WTC11 (cell line): ENCODE results near the gene NCS1.

Source experiments
- E2F1 ChIP-seq: sonication (generic); formaldehyde crosslinking; IDR thresholded peaks from 2 replicates; pipeline ENCODE4 v1.8.0; 2022; ENCODE audit warnings: mild to moderate bottlenecking, missing genetic modification reagents
- E2F5 ChIP-seq: sonication (generic); formaldehyde crosslinking; IDR thresholded peaks from 2 replicates; pipeline ENCODE4 v1.8.1; 2022; ENCODE audit warnings: mild to moderate bottlenecking, moderate library complexity, missing genetic modification reagents
- ZNF263 ChIP-seq: sonication (generic); formaldehyde crosslinking; IDR thresholded peaks from 2 replicates; pipeline ENCODE4 v1.8.1; 2022; ENCODE audit warnings: low read depth, mild to moderate bottlenecking, moderate library complexity, missing genetic modification reagents
- TF ChIP-seq, protein P1 (sequence below): sonication (generic); formaldehyde crosslinking; IDR thresholded peaks from 2 replicates; pipeline ENCODE4 v1.8.0; 2022; ENCODE audit warnings: mild to moderate bottlenecking, missing genetic modification reagents
- TF ChIP-seq, protein P2 (sequence below): fragments of 200-600 bp; IDR thresholded peaks from 2 replicates; pipeline ENCODE4 v1.8.0; 2022; ENCODE audit warnings: antibody characterized with exemption
- TF ChIP-seq, protein P3 (sequence below): sonication (generic); formaldehyde crosslinking; IDR thresholded peaks from 2 replicates; pipeline ENCODE4 v1.8.1; 2023; ENCODE audit warnings: mild to moderate bottlenecking, moderate library complexity, missing genetic modification reagents
- TF ChIP-seq, protein P4 (sequence below): sonication (generic); formaldehyde crosslinking; IDR thresholded peaks from 2 replicates; pipeline ENCODE4 v1.8.1; 2022; ENCODE audit warnings: low read depth, missing genetic modification reagents, borderline replicate concordance
- TF ChIP-seq, protein P5 (sequence below): sonication (generic); formaldehyde crosslinking; IDR thresholded peaks from 2 replicates; pipeline ENCODE4 v1.8.0; 2022; ENCODE audit warnings: mild to moderate bottlenecking, missing genetic modification reagents
- TF ChIP-seq, protein P6 (sequence below): sonication (generic); formaldehyde crosslinking; IDR thresholded peaks from 2 replicates; pipeline ENCODE4 v1.8.1; 2023; ENCODE audit warnings: mild to moderate bottlenecking, missing genetic modification reagents, moderate library complexity

DNA sequence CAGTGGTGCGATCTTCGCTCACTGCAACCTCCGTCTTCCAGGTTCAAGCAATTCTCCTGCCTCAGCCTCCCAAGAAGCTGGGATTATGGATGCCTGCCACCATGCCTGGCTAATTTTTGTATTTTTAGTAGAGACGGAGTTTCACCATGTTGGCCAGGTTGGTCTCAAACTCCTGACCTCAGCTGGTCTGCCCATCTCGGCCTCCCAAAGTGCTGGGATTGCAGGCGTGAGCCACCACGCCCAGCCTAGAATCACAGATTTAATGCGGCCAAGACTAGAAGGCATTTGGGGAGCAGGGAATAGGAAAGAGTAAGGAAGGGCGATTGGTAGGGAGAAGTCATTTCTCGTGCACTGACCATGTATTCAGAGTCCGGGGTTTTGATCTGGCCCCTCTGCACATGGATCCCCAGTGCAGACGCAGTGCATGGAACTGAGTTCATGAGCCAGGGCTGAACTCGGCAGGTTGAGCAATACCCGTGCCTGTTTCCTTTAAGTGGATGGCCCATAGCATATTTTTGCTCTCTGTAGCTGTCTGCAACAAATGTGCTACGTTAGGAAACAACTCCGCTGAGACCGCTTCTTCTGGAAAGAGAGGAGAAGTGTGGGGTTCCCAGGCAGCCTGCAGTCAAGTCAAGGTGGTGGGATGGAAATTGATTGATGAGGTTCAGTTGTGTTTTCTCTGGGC lies 90.0 kb downstream of the NCS1 start:
- TF ChIP-seq, protein P1, sequence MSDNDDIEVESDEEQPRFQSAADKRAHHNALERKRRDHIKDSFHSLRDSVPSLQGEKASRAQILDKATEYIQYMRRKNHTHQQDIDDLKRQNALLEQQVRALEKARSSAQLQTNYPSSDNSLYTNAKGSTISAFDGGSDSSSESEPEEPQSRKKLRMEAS = no peak
- TF ChIP-seq ZNF263 (CRISPR knock-in tag) (no peak), E2F5 (no peak), E2F1 (CRISPR knock-in tag) (no peak)
- TF ChIP-seq, protein P2, sequence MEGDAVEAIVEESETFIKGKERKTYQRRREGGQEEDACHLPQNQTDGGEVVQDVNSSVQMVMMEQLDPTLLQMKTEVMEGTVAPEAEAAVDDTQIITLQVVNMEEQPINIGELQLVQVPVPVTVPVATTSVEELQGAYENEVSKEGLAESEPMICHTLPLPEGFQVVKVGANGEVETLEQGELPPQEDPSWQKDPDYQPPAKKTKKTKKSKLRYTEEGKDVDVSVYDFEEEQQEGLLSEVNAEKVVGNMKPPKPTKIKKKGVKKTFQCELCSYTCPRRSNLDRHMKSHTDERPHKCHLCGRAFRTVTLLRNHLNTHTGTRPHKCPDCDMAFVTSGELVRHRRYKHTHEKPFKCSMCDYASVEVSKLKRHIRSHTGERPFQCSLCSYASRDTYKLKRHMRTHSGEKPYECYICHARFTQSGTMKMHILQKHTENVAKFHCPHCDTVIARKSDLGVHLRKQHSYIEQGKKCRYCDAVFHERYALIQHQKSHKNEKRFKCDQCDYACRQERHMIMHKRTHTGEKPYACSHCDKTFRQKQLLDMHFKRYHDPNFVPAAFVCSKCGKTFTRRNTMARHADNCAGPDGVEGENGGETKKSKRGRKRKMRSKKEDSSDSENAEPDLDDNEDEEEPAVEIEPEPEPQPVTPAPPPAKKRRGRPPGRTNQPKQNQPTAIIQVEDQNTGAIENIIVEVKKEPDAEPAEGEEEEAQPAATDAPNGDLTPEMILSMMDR = no peak
- TF ChIP-seq, protein P3, sequence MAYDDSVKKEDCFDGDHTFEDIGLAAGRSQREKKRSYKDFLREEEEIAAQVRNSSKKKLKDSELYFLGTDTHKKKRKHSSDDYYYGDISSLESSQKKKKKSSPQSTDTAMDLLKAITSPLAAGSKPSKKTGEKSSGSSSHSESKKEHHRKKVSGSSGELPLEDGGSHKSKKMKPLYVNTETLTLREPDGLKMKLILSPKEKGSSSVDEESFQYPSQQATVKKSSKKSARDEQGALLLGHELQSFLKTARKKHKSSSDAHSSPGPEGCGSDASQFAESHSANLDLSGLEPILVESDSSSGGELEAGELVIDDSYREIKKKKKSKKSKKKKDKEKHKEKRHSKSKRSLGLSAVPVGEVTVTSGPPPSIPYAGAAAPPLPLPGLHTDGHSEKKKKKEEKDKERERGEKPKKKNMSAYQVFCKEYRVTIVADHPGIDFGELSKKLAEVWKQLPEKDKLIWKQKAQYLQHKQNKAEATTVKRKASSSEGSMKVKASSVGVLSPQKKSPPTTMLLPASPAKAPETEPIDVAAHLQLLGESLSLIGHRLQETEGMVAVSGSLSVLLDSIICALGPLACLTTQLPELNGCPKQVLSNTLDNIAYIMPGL (CRISPR knock-in tag) = no peak
- TF ChIP-seq, protein P4, sequence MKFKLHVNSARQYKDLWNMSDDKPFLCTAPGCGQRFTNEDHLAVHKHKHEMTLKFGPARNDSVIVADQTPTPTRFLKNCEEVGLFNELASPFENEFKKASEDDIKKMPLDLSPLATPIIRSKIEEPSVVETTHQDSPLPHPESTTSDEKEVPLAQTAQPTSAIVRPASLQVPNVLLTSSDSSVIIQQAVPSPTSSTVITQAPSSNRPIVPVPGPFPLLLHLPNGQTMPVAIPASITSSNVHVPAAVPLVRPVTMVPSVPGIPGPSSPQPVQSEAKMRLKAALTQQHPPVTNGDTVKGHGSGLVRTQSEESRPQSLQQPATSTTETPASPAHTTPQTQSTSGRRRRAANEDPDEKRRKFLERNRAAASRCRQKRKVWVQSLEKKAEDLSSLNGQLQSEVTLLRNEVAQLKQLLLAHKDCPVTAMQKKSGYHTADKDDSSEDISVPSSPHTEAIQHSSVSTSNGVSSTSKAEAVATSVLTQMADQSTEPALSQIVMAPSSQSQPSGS = no peak
- TF ChIP-seq, protein P5, sequence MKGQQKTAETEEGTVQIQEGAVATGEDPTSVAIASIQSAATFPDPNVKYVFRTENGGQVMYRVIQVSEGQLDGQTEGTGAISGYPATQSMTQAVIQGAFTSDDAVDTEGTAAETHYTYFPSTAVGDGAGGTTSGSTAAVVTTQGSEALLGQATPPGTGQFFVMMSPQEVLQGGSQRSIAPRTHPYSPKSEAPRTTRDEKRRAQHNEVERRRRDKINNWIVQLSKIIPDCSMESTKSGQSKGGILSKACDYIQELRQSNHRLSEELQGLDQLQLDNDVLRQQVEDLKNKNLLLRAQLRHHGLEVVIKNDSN (CRISPR knock-in tag) = no peak
- TF ChIP-seq, protein P6, sequence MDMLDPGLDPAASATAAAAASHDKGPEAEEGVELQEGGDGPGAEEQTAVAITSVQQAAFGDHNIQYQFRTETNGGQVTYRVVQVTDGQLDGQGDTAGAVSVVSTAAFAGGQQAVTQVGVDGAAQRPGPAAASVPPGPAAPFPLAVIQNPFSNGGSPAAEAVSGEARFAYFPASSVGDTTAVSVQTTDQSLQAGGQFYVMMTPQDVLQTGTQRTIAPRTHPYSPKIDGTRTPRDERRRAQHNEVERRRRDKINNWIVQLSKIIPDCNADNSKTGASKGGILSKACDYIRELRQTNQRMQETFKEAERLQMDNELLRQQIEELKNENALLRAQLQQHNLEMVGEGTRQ (CRISPR knock-in tag) = no peak
